Hematopoietic multipotent progenitor cell treated with erythropoietin and hydrocortisone succinate and interleukin-3 and kit ligand, for 17 days (in vitro differentiated cells): Measurements from ENCODE around the gene NR1I2.

Experiments used
- DNase-seq: peaks from one replicate; pipeline ENCODE4 v3.0.0-alpha.2; 2015; ENCODE audit warnings: low spot score

The NR1I2 gene

DNA sequence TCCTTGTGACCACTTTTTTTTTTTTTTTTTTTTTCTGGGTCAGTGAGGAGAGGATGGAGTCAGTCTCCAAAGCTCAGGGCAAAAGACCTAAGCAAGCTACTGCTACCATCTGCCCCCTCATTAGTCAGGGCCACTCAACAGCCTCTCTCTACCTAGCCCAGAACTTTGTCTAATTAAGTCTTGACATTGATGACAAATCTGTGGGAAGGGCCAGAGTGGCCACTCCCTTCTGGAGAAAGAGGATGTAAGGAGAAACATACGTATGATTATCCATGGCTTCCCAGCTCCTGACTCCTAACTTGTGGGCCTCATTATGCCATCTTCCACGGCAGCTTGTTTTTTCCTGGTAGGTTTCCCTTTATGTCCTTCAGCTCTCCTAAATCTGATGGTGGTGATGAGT lies 37.9 kb downstream of the NR1I2 start:
- no peak for DNase-seq

DNA sequence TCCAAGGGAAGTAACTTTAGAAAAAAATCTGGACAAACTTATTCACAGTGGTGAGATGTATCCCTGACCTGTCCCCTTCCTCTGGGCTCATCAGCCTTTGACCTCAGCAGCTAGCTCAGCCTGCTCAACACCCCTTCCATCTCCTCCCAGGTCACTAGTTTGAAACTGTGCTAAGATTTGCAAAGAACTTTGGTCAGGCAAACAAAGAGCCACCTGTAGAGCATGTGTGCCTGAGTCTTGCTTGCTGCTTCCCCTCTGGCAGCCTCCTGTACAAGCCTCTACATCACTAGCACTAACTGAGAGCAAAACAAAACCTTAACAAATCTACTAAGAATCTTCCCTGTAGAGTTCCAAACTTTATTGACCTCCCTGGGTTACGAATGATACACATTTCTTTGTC lies 43.9 kb downstream of the NR1I2 start:
- DNase-seq, result no peak

DNA sequence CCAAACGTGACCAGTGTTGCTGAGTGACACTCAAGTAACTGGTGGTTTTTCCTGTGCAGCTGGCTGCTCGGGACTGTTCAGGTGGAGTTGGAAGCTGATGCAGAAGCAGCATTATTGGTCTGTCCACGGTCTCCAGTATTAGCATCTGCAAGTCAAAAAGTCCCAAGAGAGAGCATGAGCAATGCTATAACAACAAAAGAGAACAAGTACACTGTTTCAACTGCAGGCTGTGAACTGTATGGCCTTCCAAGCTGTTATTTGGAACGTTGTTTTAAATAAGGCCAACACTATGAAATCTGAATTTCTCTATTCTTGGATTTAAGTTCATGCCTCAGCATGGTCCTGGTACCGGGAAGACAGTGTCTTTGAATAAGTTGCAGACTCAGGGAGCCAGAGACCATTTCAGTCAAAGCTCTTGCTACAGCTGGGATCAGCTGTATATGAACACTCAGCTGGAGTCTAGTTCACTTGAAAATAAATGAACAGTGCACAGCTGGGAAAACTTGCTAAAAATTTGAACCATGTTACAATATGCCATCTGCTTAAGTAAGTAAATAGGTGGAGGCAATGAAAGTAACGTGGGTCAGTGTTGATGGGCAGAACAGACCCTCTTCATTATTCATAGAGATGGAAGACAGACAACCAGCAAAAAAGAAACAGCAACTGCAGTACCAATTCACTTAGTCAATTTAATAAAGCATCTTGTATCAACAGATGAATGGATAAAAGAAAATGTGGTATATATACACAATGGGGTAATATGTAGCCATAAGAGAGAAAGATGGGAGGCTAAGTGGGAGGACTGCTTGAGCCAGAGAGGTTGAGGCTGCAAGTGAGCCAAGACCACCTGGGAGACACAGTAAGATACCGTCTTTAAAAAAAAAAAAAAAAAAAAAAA lies 45.1 kb downstream of the NR1I2 start:
- no peak for DNase-seq

DNA sequence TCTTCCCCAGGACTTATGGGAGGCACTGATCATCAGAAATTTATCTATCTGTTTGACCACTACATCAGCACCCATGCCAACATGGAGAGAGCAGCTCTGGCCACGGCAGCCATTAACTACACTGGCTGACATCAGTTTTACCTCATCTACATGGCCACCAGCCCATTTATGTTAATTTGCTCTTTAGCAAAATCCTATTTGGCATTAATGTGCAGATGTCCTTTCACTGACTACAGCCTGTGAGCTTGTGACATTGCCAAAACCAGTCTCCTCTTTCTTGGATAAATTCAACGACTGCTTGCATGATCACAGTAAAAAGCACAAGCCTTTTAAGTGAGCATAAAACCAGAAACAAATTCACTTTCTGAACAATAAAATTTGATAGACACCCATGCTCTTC lies 47.5 kb downstream of the NR1I2 start:
- no peak for DNase-seq

DNA sequence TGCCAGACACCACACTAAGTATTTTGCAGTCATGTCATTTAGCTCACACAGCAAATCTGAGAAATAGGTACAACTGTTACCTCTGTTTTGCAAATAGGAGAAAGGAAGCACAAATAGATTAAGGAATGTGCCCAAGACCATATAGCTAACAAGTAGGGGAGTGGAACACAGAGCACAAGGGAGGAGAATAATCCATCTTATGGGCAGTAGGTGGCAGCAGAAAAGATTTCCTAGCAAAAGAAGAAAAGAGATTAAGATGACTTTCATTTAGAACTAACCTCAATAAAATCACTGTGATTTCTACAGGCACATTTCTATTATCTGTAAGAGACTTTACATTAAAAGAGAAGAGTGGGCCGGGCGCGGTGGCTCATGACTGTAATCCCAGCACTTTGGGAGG lies 49.1 kb downstream of the NR1I2 start:
- no peak for DNase-seq

DNA sequence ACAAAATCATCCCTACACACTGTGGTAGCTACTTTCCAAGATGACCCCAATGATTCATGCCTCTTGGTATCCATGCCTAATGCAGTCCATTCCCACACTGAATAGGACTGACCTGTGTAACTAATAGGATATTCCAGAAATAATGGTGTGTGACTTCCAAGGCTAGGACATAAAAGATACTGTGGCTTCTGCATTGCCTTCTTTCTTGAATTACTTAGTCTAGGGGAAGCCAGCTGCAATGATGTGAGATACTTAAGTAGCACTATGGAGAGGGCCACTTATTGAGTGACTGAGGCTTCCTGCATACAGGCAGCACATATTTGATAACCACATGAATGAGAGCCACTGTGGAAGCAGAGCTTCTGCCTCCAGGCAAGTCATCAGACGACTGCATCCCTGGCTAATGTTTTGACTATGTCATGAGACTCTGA lies 50.1 kb downstream of the NR1I2 start:
- DNase-seq, result no peak

DNA sequence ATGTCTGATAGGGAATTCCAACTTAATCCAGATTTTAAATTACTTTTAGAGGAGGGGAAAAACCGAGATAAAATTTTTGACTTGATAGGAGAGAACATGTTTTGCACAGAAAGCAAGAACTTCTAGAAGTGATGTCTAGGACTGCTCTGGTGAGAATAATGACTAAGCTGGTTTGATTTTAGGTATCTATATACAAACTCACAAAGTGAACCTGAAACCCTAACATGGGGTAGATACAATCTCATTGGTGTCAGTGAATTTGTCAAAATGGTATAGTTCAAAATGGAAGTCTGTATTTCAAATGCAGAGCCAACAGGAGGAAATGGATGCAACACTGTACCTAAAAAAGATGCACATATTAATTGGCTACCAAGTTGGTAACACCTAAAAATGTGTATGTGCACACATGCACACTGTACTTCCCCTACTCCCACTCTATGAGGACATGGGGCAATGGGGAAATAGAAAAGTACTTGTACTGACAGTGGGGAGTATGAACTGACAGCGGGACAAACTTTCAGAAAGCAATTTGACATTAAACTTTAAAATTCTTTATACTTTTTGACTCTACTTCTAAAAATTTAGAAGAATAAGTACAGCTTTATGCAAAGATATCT lies 53.0 kb downstream of the NR1I2 start:
- DNase-seq, result no peak

DNA sequence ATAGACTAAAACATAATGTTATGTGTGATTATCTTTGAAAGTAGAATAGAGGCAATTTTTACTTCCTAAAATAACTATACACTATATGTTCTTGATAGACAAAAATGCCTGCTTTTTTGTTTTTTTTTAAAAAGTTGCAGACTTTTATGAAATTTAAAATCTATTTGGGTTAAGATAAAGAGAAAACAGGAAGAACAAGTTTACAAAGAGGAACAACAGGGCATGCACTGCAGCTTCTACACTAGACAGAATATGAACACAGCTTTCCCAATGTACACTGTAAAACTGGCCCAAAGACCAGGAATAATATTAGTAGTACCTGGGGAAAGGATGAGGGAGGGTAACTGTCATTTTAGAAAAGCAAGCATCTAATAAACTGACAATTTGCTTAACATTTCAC lies 53.7 kb downstream of the NR1I2 start:
- DNase-seq, result no peak

DNA sequence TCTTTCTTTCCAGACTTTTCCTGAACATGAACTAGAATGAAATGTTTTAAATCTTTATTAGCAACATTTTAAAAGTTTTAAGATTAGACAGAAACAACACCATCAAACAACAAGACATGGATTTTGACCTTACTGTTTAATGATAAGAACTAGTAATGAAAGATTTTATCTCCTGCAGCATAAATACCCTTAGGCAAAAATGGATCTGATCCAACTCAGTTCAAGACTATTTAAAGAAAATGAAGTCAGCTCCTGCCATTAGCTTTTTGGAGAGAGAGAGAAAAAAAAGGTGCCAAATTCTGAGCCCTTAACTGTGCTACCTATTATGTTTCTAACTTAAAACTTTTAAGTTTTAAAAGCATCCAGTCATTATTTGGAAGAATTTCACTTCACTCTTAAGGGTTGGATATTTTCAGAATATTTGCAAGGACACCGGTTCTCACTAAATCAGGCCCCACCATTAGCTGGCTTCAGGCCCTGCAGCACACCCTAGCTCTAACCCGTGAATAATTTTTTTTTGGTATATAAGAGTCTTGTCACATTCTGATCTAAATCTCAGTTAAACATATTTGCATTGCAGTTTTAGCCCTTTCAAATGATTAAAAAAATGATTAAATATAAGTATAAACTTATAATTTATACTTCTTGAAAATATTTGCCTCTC lies 60.0 kb downstream of the NR1I2 start:
- DNase-seq, result no peak

DNA sequence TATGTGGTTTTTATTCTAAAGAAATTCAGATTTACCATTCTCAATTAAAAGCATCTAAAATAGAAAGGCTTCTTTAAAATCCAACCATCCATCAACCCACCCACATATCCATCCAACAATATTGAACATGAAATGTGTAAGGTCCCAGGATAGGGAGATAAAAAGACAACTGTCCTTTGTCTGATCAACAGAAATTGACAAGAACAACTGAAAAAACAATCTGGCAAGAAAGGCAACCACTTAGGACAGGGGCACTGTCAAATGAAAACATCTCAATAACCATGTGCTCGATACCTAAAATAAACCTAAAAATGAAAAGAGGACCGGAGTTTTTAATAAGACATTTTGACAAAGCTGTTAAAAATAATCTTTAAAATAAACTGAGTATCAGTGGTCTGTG lies 67.2 kb downstream of the NR1I2 start:
- no peak for DNase-seq

DNA sequence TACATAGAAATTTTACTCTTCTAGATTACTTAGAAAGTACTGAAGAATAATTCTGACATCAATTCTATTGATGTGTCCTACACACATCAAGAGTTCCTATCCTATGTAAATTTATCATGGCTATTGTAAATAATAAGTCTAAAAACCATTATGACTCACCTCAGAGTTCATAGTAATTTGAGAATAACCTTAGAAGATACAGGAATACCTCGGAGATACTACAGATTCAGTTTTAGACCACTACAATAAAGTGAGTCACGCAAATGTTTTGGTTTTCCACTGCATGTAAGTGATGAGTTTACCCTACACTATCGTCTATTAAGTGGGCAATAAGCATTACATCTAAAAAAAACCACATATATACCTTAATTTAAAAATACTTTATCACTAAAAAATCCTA lies 74.8 kb downstream of the NR1I2 start:
- DNase-seq, result no peak

DNA sequence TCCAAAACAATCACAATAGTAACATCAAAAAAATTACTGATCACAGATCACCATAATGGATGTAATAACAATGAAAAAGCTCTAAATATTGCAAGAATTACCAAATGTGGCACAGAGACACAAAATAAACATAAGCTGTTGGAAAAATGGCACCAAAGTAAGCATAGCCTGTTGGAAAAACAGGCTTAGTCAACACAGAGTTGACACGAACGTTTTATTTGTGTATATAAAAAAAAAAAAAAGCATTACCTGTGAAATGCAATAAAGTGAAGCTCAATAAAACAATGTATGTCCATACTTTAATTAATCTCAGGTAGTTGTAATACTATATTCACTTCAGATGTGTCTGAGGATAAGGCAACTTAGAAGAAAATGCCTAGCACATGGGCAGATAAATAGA lies 77.1 kb downstream of the NR1I2 start:
- DNase-seq, result no peak

DNA sequence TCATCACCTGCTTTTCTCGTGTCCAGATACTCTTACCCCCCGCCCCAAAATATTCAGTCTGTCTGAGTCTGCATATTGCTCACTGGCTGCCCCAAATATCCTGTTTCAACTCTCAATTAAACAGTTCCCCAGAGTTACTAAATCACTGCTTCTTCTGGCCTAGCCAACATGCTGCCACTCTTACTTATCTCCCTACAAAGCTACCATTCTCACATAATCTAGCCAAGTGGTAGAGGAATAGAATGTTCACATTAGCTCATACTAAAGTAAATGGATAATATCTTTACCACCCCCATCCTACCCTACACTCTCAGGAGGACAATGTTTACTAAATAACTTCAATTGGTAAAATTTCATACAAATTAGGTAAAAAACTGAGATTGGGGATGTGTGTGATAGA lies 77.8 kb downstream of the NR1I2 start:
- no peak for DNase-seq

DNA sequence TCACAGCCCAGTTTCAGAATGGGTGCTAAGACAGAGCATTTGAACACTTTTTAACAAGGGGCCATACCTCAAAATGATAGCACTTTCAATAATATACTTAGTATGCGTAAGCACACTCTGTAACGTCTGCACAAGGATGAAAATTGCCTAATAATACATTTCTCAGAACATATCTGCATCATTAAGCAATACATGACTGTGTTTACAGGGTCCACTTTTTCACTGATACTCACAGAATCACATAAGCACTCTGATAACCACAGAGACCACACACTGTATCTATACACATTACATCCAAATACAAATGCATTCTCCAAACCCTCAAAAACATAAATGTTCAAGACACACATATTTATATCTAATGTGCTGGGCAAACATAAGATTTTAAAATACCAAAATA lies 79.8 kb downstream of the NR1I2 start:
- no peak for DNase-seq

DNA sequence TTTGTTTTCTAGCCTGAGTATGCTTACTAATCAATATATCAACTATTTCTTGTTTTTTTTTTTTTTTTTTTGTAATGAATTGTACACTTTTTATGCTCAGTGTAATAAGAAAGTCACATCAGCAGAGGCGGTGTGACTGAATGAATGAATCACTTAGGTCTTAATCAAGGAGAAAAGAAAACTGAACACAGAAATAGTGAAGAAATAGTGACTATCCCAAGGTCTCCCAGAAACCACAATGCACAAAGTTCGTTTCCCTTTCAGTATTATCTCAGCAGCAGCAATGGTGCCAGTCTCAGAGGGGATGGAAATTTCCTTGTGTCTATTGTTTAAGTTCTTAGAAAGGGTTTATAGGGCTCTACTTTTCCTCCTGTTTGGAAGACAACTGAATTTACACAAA lies 80.7 kb downstream of the NR1I2 start:
- no peak for DNase-seq

DNA sequence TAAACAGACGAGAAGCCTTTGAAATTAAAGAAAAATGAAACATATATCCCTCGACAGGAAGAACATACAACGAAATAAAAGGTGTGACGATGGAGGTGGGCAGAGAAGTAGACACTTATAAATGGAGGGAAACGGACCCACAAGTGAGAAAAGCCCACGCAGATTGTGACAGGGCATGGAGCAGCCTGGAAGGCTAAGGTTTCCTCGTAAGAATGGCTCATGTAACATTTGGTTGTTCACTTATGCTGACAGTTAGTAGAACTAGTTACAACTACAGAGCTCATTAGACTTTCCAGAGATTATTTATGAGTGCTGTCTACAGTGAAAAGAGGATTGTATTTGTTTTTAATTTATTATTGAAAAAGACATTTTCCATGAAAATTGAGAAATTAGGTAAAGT lies 82.6 kb downstream of the NR1I2 start:
- DNase-seq, result no peak
